Measurements from ENCODE around the gene ZNF511.

- TF ChIP-seq CTCF (conservative IDR thresholded peaks at IDR 0.05) (no peak), EZH2 (IDR thresholded peaks at IDR 0.05; ENCODE audit: low read depth) (no peak)
These were observed 16.9 kb downstream of the ZNF511 start for GRCh38 chr10:133325440-133326222.
